Measurements from ENCODE around the gene KLHL15. TPM values are rescaled to one million over a fixed set of nuclear protein-coding genes. Genes with fewer than 3 reads are reported as not detected.

Gene KLHL15
- total and polyA plus RNA-seq, 2 experiments from 2014 or later = 2.4 to 15.0 TPM

DNA sequence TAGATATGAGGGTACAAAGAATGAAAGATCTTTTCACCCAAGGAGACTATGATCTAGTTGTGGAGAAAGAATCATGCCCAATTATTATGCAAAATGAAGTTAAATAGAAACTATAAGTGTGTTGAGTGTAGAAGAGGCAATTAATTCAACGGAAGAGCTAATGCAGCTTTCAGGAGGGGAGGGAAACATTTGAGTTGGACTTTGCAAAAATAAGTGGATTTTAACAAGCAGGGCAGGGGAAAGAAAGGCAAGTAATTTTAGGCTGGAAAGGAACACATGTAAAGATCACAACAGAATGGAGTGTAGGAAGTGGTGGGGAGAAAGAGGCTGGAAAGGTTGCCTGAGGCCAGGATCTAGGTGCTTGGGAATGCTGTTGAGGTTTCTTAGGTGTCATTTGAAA is 44.1 kb downstream of the KLHL15 start:
- Mint-ChIP-seq H3K4me3 (no peak overlapping the region), H3K4me1 (peaks cover 25% of the 10 kb centered on the region)
- no peaks in the 10 kb centered on the region; the same call in 1 of the 2 replicates for H4K20me1 ChIP-seq (replicated peaks; ENCODE audit: insufficient read depth)

DNA sequence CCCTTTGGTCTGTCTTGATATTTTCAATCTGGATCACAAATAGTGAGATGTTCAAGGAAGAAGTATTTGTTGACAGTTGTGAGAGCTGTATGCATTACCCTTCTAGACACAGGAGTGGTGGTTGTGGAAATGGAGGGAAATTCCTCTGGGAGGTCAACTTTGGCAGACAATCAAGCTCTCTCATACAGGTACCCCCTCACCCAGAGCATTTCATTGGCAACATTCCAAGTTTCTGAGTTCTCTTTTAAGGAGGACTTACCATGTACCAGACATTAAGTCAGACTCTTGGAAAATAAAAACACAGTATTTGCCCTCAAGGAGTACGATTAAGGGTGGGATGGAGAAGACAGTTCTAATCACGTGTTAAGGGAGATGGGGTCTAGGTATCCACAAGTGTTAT is 45.3 kb downstream of the KLHL15 start:
- Histone ChIP-seq H2AFZ (no peak overlapping the region), H3K27ac (ENCODE audit: low read depth) (no peak overlapping the region), H3K4me3 (no peak overlapping the region), H3K4me1 (ENCODE audit: insufficient read depth) (peaks cover 10% of the 10 kb centered on the region), H3K9me2 (ENCODE audit: insufficient read depth) (no peaks in the 10 kb centered on the region), H3K36me3 (ENCODE audit: insufficient read depth) (no peaks in the 10 kb centered on the region), H3K27me3 (ENCODE audit: insufficient read depth) (no peaks in the 10 kb centered on the region), H3F3A (replicated peaks; ENCODE audit: low read depth) (no peaks in the 10 kb centered on the region), H3K4me2 (0 out of 2 replicates have a peak overlapping the region, but pooled peaks have one; percentile 2), H3K79me2 (replicated peaks; ENCODE audit: insufficient read depth) (no peaks in the 10 kb centered on the region), H4K20me1 (replicated peaks; ENCODE audit: insufficient read depth) (no peaks in the 10 kb centered on the region)
- Mint-ChIP-seq H3K9me3 (no peaks in the 10 kb centered on the region), H3K4me3 (no peak overlapping the region), H3K27ac (peak overlapping the region; percentile 65; the same call in 1 of the 2 replicates), H3K36me3 (ENCODE audit: low read depth) (peaks cover 15% of the 10 kb centered on the region), H3K4me1 (peaks cover 26% of the 10 kb centered on the region), H3K27me3 (ENCODE audit: insufficient read depth, low read depth, poor library complexity) (peaks cover 7% of the 10 kb centered on the region)
- DNase-seq (ENCODE audit: low spot score) (no peak), ATAC-seq (peak; percentile 62)
- TF ChIP-seq, protein P1, sequence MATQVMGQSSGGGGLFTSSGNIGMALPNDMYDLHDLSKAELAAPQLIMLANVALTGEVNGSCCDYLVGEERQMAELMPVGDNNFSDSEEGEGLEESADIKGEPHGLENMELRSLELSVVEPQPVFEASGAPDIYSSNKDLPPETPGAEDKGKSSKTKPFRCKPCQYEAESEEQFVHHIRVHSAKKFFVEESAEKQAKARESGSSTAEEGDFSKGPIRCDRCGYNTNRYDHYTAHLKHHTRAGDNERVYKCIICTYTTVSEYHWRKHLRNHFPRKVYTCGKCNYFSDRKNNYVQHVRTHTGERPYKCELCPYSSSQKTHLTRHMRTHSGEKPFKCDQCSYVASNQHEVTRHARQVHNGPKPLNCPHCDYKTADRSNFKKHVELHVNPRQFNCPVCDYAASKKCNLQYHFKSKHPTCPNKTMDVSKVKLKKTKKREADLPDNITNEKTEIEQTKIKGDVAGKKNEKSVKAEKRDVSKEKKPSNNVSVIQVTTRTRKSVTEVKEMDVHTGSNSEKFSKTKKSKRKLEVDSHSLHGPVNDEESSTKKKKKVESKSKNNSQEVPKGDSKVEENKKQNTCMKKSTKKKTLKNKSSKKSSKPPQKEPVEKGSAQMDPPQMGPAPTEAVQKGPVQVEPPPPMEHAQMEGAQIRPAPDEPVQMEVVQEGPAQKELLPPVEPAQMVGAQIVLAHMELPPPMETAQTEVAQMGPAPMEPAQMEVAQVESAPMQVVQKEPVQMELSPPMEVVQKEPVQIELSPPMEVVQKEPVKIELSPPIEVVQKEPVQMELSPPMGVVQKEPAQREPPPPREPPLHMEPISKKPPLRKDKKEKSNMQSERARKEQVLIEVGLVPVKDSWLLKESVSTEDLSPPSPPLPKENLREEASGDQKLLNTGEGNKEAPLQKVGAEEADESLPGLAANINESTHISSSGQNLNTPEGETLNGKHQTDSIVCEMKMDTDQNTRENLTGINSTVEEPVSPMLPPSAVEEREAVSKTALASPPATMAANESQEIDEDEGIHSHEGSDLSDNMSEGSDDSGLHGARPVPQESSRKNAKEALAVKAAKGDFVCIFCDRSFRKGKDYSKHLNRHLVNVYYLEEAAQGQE (IDR thresholded peaks at IDR 0.05; ENCODE audit: unreplicated experiment) = no peak
- no peak for TF ChIP-seq STAT1 (IDR thresholded peaks at IDR 0.05; ENCODE audit: unreplicated experiment)
- no peak for TF ChIP-seq ZNF114 (CRISPR knock-in tag; IDR thresholded peaks at IDR 0.05)
- TF ChIP-seq POLR2AphosphoS5 (IDR thresholded peaks at IDR 0.05; ENCODE audit: low read depth) = no peak
- TF ChIP-seq, protein P2, sequence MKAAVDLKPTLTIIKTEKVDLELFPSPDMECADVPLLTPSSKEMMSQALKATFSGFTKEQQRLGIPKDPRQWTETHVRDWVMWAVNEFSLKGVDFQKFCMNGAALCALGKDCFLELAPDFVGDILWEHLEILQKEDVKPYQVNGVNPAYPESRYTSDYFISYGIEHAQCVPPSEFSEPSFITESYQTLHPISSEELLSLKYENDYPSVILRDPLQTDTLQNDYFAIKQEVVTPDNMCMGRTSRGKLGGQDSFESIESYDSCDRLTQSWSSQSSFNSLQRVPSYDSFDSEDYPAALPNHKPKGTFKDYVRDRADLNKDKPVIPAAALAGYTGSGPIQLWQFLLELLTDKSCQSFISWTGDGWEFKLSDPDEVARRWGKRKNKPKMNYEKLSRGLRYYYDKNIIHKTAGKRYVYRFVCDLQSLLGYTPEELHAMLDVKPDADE (IDR thresholded peaks at IDR 0.05) = no peak
- TF ChIP-seq EZH2phosphoT487 (IDR thresholded peaks at IDR 0.05; ENCODE audit: unreplicated experiment) = no peak
- no peak for TF ChIP-seq ZNF331 (CRISPR knock-in tag; IDR thresholded peaks at IDR 0.05; ENCODE audit: low read depth)

More for the DNA sequence above, 44.1 kb downstream of the KLHL15 start:
- TF ChIP-seq, protein P1 (IDR thresholded peaks at IDR 0.05; ENCODE audit: unreplicated experiment) = no peak
- Histone ChIP-seq H2AFZ (no peak overlapping the region), H3K4me3 (no peak overlapping the region), H3K9me2 (ENCODE audit: insufficient read depth) (no peaks in the 10 kb centered on the region), H3K27me3 (ENCODE audit: insufficient read depth) (no peaks in the 10 kb centered on the region), H3K27ac (ENCODE audit: low read depth) (no peak overlapping the region), H3K36me3 (ENCODE audit: insufficient read depth) (no peaks in the 10 kb centered on the region), H3F3A (replicated peaks; ENCODE audit: low read depth) (no peaks in the 10 kb centered on the region), H3K4me2 (no peak overlapping the region), H3K4me1 (ENCODE audit: insufficient read depth) (peaks cover 10% of the 10 kb centered on the region), H3K79me2 (replicated peaks; ENCODE audit: insufficient read depth) (no peaks in the 10 kb centered on the region)
- peaks cover 17% of the 10 kb centered on the region for H3K36me3 Mint-ChIP-seq (ENCODE audit: low read depth)
- H3K27ac Mint-ChIP-seq = peak overlapping the region; percentile 12; the same call in 1 of the 2 replicates
- no peak for ATAC-seq
- no peaks in the 10 kb centered on the region for H3K9me3 Mint-ChIP-seq
- DNase-seq (ENCODE audit: low spot score) = no peak
- peaks cover 7% of the 10 kb centered on the region for H3K27me3 Mint-ChIP-seq (ENCODE audit: insufficient read depth, low read depth, poor library complexity)

All from GM23338 (cell line).